RWPE2 (cell line): ENCODE results near the gene IRS1.

ENCODE experiments used
- ATAC-seq: fragments of 200-7000 bp; cut with Tn5 transposase; 3 replicates; pipeline ENCODE4 v1.9.1; 2021; ENCODE audit warnings: low read depth
- DNase-seq: peaks from one replicate; pipeline ENCODE4 v3.0.0-alpha.2; 2020; ENCODE audit warnings: low spot score
- H3K27ac ChIP-seq: fragments of 450-650 bp; 2 replicates; pipeline ENCODE4 v1.5.1; 2017; ENCODE audit warnings: mild to moderate bottlenecking; ENCODE audit not compliant: poor library complexity, severe bottlenecking
- H3K27me3 ChIP-seq: fragments of 250-450 bp; sonication (Bioruptor Pico); 2 replicates; pipeline ENCODE4 v1.5.1; 2021; ENCODE audit warnings: mild to moderate bottlenecking, moderate library complexity; ENCODE audit not compliant: insufficient read depth, poor library complexity, severe bottlenecking
- H3K36me3 ChIP-seq: fragments of 250-450 bp; sonication (Bioruptor Pico); 2 replicates; pipeline ENCODE4 v1.5.1; 2020; ENCODE audit warnings: low read depth, mild to moderate bottlenecking, moderate library complexity
- H3K4me1 ChIP-seq: fragments of 250-450 bp; sonication (Bioruptor Pico); 2 replicates; pipeline ENCODE4 v1.5.1; 2021; ENCODE audit warnings: mild to moderate bottlenecking, moderate library complexity; ENCODE audit not compliant: insufficient read depth, poor library complexity, severe bottlenecking
- H3K4me3 ChIP-seq: fragments of 250-450 bp; sonication (Bioruptor Pico); 2 replicates; pipeline ENCODE4 v1.5.1; 2021; ENCODE audit warnings: mild to moderate bottlenecking, moderate library complexity; ENCODE audit not compliant: severe bottlenecking
- H3K9me3 ChIP-seq: fragments of 250-450 bp; sonication (Bioruptor Pico); 2 replicates; pipeline ENCODE4 v1.5.1; 2021; ENCODE audit warnings: mild to moderate bottlenecking, moderate library complexity; ENCODE audit not compliant: severe bottlenecking
- TF ChIP-seq, protein P1 (sequence below): fragments of 450-650 bp; IDR thresholded peaks from one replicate; pipeline ENCODE4 v1.5.1; 2017; ENCODE audit warnings: mild to moderate bottlenecking, moderate library complexity; ENCODE audit not compliant: poor library complexity, severe bottlenecking

The IRS1 gene

DNA sequence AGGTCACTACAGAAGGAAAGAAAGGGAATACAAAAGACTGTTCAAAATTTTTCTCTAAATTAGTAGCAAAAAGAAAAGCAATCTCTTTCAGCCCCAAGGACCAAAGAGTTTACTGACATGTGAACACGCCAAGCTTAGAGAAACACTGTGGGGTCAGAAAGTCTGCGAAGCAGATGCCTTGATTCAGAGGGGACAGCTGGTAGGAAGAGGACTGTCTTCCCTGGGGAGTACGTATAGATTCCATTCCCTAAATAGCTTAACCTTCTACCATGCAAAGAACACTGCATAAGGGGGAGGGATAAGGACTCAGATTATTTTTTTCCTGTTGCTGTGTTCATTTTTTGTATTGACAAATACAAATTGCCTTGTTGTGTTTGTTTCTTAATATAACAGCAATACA, 96.1 kb downstream of the IRS1 start:
- Histone ChIP-seq H3K27ac (no peak overlapping the region), H3K36me3 (no peaks in the 10 kb centered on the region), H3K4me1 (no peaks in the 10 kb centered on the region), H3K9me3 (no peaks in the 10 kb centered on the region), H3K27me3 (no peaks in the 10 kb centered on the region), H3K4me3 (no peak overlapping the region)
- ATAC-seq (no peak), DNase-seq (no peak)
- TF ChIP-seq, protein P1, sequence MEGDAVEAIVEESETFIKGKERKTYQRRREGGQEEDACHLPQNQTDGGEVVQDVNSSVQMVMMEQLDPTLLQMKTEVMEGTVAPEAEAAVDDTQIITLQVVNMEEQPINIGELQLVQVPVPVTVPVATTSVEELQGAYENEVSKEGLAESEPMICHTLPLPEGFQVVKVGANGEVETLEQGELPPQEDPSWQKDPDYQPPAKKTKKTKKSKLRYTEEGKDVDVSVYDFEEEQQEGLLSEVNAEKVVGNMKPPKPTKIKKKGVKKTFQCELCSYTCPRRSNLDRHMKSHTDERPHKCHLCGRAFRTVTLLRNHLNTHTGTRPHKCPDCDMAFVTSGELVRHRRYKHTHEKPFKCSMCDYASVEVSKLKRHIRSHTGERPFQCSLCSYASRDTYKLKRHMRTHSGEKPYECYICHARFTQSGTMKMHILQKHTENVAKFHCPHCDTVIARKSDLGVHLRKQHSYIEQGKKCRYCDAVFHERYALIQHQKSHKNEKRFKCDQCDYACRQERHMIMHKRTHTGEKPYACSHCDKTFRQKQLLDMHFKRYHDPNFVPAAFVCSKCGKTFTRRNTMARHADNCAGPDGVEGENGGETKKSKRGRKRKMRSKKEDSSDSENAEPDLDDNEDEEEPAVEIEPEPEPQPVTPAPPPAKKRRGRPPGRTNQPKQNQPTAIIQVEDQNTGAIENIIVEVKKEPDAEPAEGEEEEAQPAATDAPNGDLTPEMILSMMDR = no peak

DNA sequence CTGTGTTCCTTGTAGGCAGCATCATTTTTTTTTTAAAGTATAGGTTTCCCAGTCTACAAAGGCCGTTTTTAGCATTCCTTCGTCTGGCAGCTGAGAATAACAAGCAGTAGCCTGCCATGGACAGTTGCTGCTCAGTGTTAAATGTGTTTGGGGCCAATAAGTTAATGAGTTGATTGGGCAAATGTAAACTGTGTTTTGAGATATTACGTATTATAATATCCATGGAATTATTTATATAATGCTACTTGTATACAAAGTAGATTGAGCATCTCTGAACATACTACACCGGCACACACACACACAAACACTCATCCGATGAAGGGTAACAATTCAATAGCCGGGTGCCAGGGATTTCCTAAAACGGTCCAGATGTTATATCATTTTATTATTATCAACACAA, 97.2 kb downstream of the IRS1 start:
- TF ChIP-seq, protein P1 = no peak
- H3K4me3 ChIP-seq = no peak overlapping the region
- H3K4me1 ChIP-seq = no peaks in the 10 kb centered on the region
- H3K27me3 ChIP-seq = no peaks in the 10 kb centered on the region
- H3K9me3 ChIP-seq = no peaks in the 10 kb centered on the region
- no peaks in the 10 kb centered on the region for H3K36me3 ChIP-seq
- DNase-seq (no peak), ATAC-seq (no peak)
- H3K27ac ChIP-seq = no peak overlapping the region

DNA sequence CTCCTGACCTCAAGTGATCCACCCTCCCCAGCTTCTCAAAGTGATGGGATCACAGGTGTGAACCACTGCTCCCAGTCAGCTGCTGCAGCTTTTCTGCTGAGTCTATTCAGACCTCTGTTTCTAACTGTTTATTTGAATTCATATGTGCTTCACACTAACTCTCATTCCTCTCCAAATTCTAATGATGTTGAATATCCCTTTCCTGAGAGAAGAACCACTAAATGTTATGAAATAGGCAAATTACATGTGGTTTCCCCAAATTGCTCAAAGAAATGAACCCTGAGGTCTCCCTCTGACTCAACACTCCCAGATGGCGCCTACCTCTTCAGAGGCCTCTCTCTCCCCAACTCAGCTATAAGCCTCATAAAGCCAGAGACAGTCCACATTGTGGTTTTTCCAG, 98.6 kb downstream of the IRS1 start:
- Histone ChIP-seq H3K27me3 (no peaks in the 10 kb centered on the region), H3K9me3 (no peaks in the 10 kb centered on the region), H3K27ac (no peak overlapping the region), H3K36me3 (no peaks in the 10 kb centered on the region), H3K4me3 (no peak overlapping the region), H3K4me1 (no peaks in the 10 kb centered on the region)
- ATAC-seq (peak; percentile 44; the same call in 2 of the 3 replicates), DNase-seq (no peak)
- TF ChIP-seq, protein P1 = no peak

- H3K27me3 ChIP-seq = no peaks in the 10 kb centered on the region
- TF ChIP-seq, protein P1 = no peak
- H3K4me1 ChIP-seq = no peaks in the 10 kb centered on the region
- ATAC-seq (no peak), DNase-seq (no peak)
- H3K27ac ChIP-seq = no peak overlapping the region
- no peaks in the 10 kb centered on the region for H3K9me3 ChIP-seq
- no peak overlapping the region for H3K4me3 ChIP-seq
- no peaks in the 10 kb centered on the region for H3K36me3 ChIP-seq
Measured at GRCh38 chr2:226699321-226699720, 100.3 kb downstream of the IRS1 start.

- H3K27ac ChIP-seq = no peak overlapping the region
- TF ChIP-seq, protein P1 = no peak
- no peaks in the 10 kb centered on the region for H3K9me3 ChIP-seq
- no peaks in the 10 kb centered on the region for H3K27me3 ChIP-seq
- no peak overlapping the region for H3K4me3 ChIP-seq
- no peaks in the 10 kb centered on the region for H3K36me3 ChIP-seq
- DNase-seq (no peak), ATAC-seq (no peak)
- no peaks in the 10 kb centered on the region for H3K4me1 ChIP-seq
Measured at GRCh38 chr2:226698671-226699070, 100.9 kb downstream of the IRS1 start.
